SIG-M5 treated with dmso at 0.1 percent for 504 hours (cell line): ENCODE measurements around the gene ZFPL1.

Experiments
- DNase-seq: peaks from one replicate; lab custom pipeline; 2025; ENCODE audit not compliant: unreplicated experiment; lab: John Stamatoyannopoulos, UW

ZFPL1 gene

GRCh38 chr11:65059959-65060824, 23.8 kb upstream of the ZFPL1 start:
- DNase-seq = no peak

DNA sequence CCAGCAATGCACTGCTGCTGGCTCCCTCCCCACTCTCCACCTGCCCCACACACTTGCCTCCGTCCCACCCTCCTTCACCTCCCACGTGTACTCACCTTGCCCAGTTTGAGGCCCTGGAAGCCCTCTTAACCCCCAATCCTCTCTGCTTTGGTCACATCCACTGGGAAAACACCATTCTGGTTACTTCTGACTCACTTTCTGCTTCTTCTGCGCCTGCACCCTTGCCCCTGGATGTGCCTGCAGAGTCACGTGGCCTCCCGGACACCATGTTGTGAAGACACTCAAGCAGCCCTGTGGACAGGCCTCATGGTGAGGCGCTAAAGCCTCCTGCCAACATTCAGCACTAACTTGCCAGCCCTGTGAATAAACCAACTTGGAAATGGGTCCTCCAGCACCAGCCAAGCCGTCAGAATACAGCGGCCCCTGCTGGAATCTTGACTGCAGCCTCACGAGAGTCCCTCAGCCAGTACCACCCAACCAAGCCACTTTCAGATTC, 23.1 kb upstream of the ZFPL1 start:
- DNase-seq = no peak

DNA sequence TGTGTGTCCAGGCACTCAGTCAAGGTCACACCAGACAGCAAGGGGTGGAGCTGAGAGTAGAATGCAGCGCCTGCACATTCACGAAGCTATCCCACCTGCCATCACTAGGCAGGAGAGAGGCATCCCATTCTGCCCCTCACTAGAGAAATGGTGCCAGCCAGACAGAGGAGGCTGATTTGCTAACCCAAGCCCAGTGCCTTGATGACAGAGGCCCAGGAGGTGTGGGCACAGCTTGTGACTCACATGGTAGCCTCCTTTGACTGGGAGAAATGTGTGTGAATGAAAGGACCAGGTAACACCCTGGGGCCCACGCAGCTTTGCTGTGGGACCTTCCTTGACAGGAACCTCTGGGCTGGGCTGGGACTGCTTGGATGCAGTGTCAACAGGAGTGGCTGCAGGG, 20.5 kb upstream of the ZFPL1 start:
- no peak for DNase-seq

GRCh38 chr11:65064847-65065240, 19.2 kb upstream of the ZFPL1 start:
- no peak for DNase-seq

GRCh38 chr11:65065851-65066250, 18.2 kb upstream of the ZFPL1 start:
- no peak for DNase-seq

GRCh38 chr11:65066315-65066714, 17.7 kb upstream of the ZFPL1 start:
- no peak for DNase-seq

GRCh38 chr11:65066805-65067291, 17.2 kb upstream of the ZFPL1 start:
- DNase-seq = no peak

GRCh38 chr11:65067446-65067845, 16.6 kb upstream of the ZFPL1 start:
- no peak for DNase-seq

- peak; percentile 51 for DNase-seq
Measured at GRCh38 chr11:65069217-65069616, 14.8 kb upstream of the ZFPL1 start.

GRCh38 chr11:65071907-65072630, 12.0 kb upstream of the ZFPL1 start:
- no peak for DNase-seq

- DNase-seq = no peak
Measured at GRCh38 chr11:65072631-65072966, 11.4 kb upstream of the ZFPL1 start.

DNA sequence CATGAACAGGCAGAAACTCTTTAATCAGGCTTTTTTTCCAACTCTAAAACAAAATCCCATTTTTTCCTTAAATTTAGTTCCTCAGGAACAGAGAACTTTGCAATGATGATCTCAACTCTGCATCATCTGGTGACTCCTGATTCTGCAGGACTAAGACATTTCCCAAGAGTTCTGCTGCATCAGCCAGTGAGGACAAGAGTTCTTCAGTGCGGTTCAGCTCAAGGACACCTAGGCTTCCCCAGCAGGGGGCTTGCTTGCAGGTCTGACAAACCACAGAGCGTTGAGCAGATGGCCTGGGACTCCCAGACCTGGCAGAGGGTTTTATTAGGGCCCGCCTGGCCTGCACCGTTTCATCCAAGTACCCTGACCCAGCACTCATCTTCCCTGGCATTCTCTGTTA, 6.6 kb upstream of the ZFPL1 start:
- DNase-seq = no peak

- peak; percentile 12 for DNase-seq
Measured at GRCh38 chr11:65078151-65078550, 5.9 kb upstream of the ZFPL1 start.

GRCh38 chr11:65078786-65079342, 5.2 kb upstream of the ZFPL1 start:
- no peak for DNase-seq

- DNase-seq = no peak
Measured at GRCh38 chr11:65083134-65083833, 738 bp upstream of the ZFPL1 start.

DNA sequence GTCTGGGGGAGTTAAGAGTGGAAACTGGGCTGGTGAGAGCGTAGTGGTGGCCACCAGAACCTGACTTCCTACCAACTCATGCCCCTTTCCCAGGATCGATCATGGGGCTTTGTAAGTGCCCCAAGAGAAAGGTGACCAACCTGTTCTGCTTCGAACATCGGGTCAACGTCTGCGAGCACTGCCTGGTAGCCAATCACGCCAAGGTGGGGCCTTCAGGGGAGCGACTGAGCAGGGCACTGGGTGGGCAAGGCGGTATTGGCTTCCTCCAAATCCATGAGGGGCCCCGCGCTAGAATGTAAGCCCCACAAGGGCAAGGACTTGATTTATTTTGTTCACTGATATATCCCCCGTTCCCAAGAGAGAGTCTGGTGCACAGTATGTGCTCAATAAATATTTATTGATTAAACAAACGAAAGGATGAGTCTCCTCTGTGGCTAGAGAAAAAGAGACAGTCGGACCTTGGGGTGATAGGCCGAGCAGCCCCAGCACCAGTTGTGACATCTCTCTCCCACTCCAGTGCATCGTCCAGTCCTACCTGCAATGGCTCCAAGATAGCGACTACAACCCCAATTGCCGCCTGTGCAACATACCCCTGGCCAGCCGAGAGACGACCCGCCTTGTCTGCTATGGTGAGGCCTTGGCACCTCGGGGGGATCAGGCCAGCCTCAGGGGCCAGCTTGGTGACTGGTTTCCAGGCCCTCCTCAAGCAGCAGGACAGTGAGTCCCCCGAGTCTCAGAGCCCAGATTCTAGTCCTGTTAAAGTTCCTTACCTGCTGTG, 765 bp downstream of the ZFPL1 start:
- no peak for DNase-seq

GRCh38 chr11:65085446-65085845, 1.4 kb downstream of the ZFPL1 start:
- DNase-seq = no peak

DNA sequence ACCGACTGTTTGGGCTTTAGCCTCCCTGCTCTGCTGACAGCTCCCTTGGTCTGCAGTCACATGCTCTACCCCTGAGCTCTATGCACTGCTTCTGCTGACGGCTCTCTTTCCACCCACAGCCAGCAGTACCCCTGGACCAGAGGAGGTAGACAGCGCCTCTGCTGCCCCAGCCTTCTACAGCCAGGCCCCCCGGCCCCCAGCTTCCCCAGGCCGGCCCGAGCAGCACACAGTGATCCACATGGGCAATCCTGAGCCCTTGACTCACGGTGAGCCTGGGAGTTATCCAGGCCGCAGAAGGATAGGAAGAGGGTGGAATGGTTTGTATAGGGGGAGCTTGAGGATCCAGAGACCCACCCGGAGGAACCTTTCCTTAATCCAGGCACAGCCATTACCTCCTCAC, 2.8 kb downstream of the ZFPL1 start:
- DNase-seq = no peak

DNA sequence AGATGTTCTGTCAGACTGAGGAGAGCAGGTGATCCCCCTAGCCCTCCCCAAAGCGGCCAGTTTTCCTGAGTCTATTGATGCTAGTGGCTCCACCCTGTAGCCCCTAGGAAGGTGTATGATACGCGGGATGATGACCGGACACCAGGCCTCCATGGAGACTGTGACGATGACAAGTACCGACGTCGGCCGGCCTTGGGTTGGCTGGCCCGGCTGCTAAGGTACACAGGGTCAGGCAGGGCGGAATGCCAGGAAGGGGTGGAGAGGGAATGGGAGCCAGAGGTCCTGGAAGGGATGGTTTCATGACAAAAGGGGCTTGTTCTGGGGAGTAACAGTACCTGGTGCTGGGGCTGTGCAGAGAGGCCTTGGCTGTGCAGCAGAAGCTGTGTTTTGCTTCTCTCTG, 3.2 kb downstream of the ZFPL1 start:
- no peak for DNase-seq

GRCh38 chr11:65087827-65088226, 3.8 kb downstream of the ZFPL1 start:
- DNase-seq = no peak

DNA sequence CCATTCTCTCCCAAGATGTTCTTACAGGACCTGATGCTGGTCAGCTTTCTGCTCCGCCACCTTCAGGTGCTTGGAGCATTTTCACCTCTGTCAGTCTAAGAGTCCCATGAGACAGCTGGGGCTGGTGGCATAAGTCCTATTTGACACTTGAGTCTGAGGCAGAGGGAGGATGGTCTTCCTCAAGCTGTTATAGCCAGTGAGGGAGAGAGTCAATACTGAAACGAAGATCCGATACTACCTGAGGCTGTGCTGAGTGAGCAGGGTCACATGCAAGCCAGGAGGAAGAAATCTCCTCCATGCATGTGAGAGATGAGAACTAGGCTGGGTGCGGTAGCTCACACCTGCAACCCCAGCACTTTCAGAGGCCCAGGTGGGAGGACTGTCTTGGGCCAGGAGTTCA, 5.6 kb downstream of the ZFPL1 start:
- DNase-seq = no peak
